ENCODE results near the gene LRRC4C. TPM values are rescaled to one million over a fixed set of nuclear protein-coding genes. Genes with fewer than 3 reads are reported as not detected.
"Not testable (repeated sequence)": the region's sequence is repeated elsewhere in the genome, so short reads cannot be mapped to it uniquely, and the experiment has no call there.

LRRC4C gene
- total RNA-seq, 1 donor from 2014 or later, result 2.1 TPM

- no peaks in the 10 kb centered on the region for H3K4me1 ChIP-seq (ENCODE audit: control insufficient read depth in 3 of 3, insufficient read depth in 3 of 3, low read length in 3 of 3)
- H3K4me3 ChIP-seq (ENCODE audit: low read length in 3 of 3), result no peak overlapping the region
- H3K9me3 ChIP-seq (ENCODE audit: control insufficient read depth in 3 of 3, low read length in 3 of 3), result no peaks in the 10 kb centered on the region
- H3K36me3 ChIP-seq (ENCODE audit: control insufficient read depth in 3 of 3, insufficient read depth in 3 of 3, low read length in 3 of 3), result no peaks in the 10 kb centered on the region
- no peaks in the 10 kb centered on the region for H3K27me3 ChIP-seq (ENCODE audit: control insufficient read depth in 3 of 3, insufficient read depth in 3 of 3, low read length in 3 of 3)
- no peak overlapping the region for H3K9ac ChIP-seq (ENCODE audit: low read depth in 1 of 3, low read length in 3 of 3)
- no peak overlapping the region for H3K27ac ChIP-seq (ENCODE audit: low read depth, low read length)
Observed at GRCh38 chr11:40186437-40187263, 1272.8 kb downstream of the LRRC4C start.

- H3K9ac ChIP-seq (ENCODE audit: low read depth in 1 of 3, low read length in 3 of 3), result no peak overlapping the region
- no peak overlapping the region for H3K27ac ChIP-seq (ENCODE audit: low read depth, low read length)
Observed at GRCh38 chr11:40185793-40186192, 1273.7 kb downstream of the LRRC4C start.

DNA sequence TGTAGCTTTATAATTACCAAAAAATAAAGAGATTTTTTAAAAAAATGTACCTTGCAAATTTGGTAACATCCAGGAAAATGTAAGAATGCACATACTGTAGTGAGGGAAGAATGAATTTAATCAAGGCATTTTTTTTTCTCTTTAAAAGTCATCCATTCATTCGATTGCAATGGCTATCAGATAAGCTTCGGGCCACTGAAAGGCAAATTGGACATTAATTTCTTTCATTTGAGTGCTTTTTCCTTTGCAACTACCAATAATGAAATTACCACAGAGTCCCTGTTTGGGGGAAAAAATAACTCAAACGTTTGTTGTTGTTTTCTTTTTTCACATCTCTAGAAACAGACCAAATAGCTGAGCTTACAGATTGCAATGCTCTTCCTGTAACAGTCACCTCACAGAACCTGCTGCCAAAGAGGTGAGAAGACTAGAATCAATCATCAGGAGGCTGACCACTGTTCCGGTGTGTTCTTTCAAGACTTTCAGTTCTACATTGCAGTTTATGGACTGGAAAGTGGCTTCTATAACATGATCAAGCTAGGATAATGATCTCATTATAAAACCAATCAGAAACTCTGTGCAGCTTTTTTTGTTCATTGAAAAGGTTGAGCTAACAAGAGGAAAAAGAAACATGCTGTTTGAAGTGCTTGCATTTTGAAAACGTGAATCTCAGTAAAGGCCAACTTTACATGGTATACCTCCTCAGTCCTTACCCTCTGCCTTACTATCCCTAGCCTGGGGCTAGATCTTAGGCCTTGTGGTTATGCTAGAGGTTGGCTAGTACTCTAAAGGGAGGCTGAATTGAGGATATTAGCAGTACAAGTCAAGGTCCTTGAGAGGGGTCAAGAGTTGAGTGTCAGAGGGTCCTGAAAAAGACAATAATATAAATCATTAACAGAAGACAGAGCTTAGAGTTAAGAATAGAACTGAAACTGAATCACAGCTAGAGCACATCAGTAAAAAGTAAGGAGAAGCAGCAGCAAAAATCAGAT, 1276.1 kb downstream of the LRRC4C start:
- no peaks in the 10 kb centered on the region for H3K4me1 ChIP-seq (ENCODE audit: control insufficient read depth in 3 of 3, insufficient read depth in 3 of 3, low read length in 3 of 3)
- H3K27ac ChIP-seq (ENCODE audit: low read depth, low read length), result no peak overlapping the region
- no peak overlapping the region for H3K9ac ChIP-seq (ENCODE audit: low read depth in 1 of 3, low read length in 3 of 3)
- H3K9me3 ChIP-seq (ENCODE audit: control insufficient read depth in 3 of 3, low read length in 3 of 3), result no peaks in the 10 kb centered on the region
- no peaks in the 10 kb centered on the region for H3K36me3 ChIP-seq (ENCODE audit: control insufficient read depth in 3 of 3, insufficient read depth in 3 of 3, low read length in 3 of 3)
- no peak overlapping the region for H3K4me3 ChIP-seq (ENCODE audit: low read length in 3 of 3)
- no peaks in the 10 kb centered on the region for H3K27me3 ChIP-seq (ENCODE audit: control insufficient read depth in 3 of 3, insufficient read depth in 3 of 3, low read length in 3 of 3)

More at GRCh38 chr11:40185793-40186192, 1273.7 kb downstream of the LRRC4C start:
- no peaks in the 10 kb centered on the region for H3K4me1 ChIP-seq (ENCODE audit: control insufficient read depth in 3 of 3, insufficient read depth in 3 of 3, low read length in 3 of 3)
- no peaks in the 10 kb centered on the region for H3K36me3 ChIP-seq (ENCODE audit: control insufficient read depth in 3 of 3, insufficient read depth in 3 of 3, low read length in 3 of 3)
- H3K27me3 ChIP-seq (ENCODE audit: control insufficient read depth in 3 of 3, insufficient read depth in 3 of 3, low read length in 3 of 3), result no peaks in the 10 kb centered on the region
- no peak overlapping the region for H3K4me3 ChIP-seq (ENCODE audit: low read length in 3 of 3)
- H3K9me3 ChIP-seq (ENCODE audit: control insufficient read depth in 3 of 3, low read length in 3 of 3), result no peaks in the 10 kb centered on the region

DNA sequence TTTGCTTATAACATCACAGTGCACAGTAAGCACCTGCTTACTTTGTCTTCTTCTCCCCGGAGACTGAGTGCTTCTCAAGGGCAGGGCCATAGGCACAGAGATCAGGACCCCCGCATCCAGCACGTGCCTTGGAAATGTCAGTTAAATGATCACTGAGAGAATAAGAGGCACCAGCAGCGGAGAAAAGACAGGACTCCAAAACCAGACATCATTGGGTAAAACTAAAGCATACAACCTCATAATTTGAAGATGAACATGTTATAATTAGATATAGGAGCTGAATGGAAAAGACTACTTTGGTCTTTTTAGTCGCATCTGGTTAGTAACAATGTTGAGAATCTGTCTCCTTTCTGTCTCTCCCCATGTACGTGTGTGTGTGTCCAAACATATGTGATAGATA, 1279.9 kb downstream of the LRRC4C start:
- no peaks in the 10 kb centered on the region for H3K4me1 ChIP-seq (ENCODE audit: control insufficient read depth in 3 of 3, insufficient read depth in 3 of 3, low read length in 3 of 3)
- H3K27ac ChIP-seq (ENCODE audit: low read depth, low read length), result no peak overlapping the region
- no peaks in the 10 kb centered on the region for H3K36me3 ChIP-seq (ENCODE audit: control insufficient read depth in 3 of 3, insufficient read depth in 3 of 3, low read length in 3 of 3)
- no peaks in the 10 kb centered on the region for H3K27me3 ChIP-seq (ENCODE audit: control insufficient read depth in 3 of 3, insufficient read depth in 3 of 3, low read length in 3 of 3)
- H3K9ac ChIP-seq (ENCODE audit: low read depth in 1 of 3, low read length in 3 of 3), result no peak overlapping the region
- no peak overlapping the region for H3K4me3 ChIP-seq (ENCODE audit: low read length in 3 of 3)
- no peaks in the 10 kb centered on the region for H3K9me3 ChIP-seq (ENCODE audit: control insufficient read depth in 3 of 3, low read length in 3 of 3)

GRCh38 chr11:40178470-40178869, 1281.0 kb downstream of the LRRC4C start:
- Histone ChIP-seq H3K36me3 (ENCODE audit: control insufficient read depth in 3 of 3, insufficient read depth in 3 of 3, low read length in 3 of 3) (no peaks in the 10 kb centered on the region), H3K27me3 (ENCODE audit: control insufficient read depth in 3 of 3, insufficient read depth in 3 of 3, low read length in 3 of 3) (no peaks in the 10 kb centered on the region), H3K27ac (ENCODE audit: low read depth, low read length) (no peak overlapping the region), H3K9me3 (ENCODE audit: control insufficient read depth in 3 of 3, low read length in 3 of 3) (no peaks in the 10 kb centered on the region), H3K4me1 (ENCODE audit: control insufficient read depth in 3 of 3, insufficient read depth in 3 of 3, low read length in 3 of 3) (no peaks in the 10 kb centered on the region), H3K9ac (ENCODE audit: low read depth in 1 of 3, low read length in 3 of 3) (no peak overlapping the region), H3K4me3 (ENCODE audit: low read length in 3 of 3) (no peak overlapping the region)

- no peak overlapping the region for H3K9ac ChIP-seq (ENCODE audit: low read depth in 1 of 3, low read length in 3 of 3)
- no peak overlapping the region for H3K4me3 ChIP-seq (ENCODE audit: low read length in 3 of 3)
- H3K27ac ChIP-seq (ENCODE audit: low read depth, low read length), result no peak overlapping the region
- H3K36me3 ChIP-seq (ENCODE audit: control insufficient read depth in 3 of 3, insufficient read depth in 3 of 3, low read length in 3 of 3), result no peaks in the 10 kb centered on the region
- H3K9me3 ChIP-seq (ENCODE audit: control insufficient read depth in 3 of 3, low read length in 3 of 3), result no peaks in the 10 kb centered on the region
- no peaks in the 10 kb centered on the region for H3K27me3 ChIP-seq (ENCODE audit: control insufficient read depth in 3 of 3, insufficient read depth in 3 of 3, low read length in 3 of 3)
- no peaks in the 10 kb centered on the region for H3K4me1 ChIP-seq (ENCODE audit: control insufficient read depth in 3 of 3, insufficient read depth in 3 of 3, low read length in 3 of 3)
Observed at GRCh38 chr11:40175980-40176379, 1283.5 kb downstream of the LRRC4C start.

GRCh38 chr11:40170078-40170477, 1289.4 kb downstream of the LRRC4C start:
- H3K36me3 ChIP-seq (ENCODE audit: control insufficient read depth in 3 of 3, insufficient read depth in 3 of 3, low read length in 3 of 3), result no peaks in the 10 kb centered on the region
- H3K9me3 ChIP-seq (ENCODE audit: control insufficient read depth in 3 of 3, low read length in 3 of 3), result no peaks in the 10 kb centered on the region
- H3K4me1 ChIP-seq (ENCODE audit: control insufficient read depth in 3 of 3, insufficient read depth in 3 of 3, low read length in 3 of 3), result no peaks in the 10 kb centered on the region
- H3K4me3 ChIP-seq (ENCODE audit: low read length in 3 of 3), result no peak overlapping the region
- no peaks in the 10 kb centered on the region for H3K27me3 ChIP-seq (ENCODE audit: control insufficient read depth in 3 of 3, insufficient read depth in 3 of 3, low read length in 3 of 3)
- no peak overlapping the region for H3K27ac ChIP-seq (ENCODE audit: low read depth, low read length)
- H3K9ac ChIP-seq (ENCODE audit: low read depth in 1 of 3, low read length in 3 of 3), result no peak overlapping the region

GRCh38 chr11:40168414-40168813, 1291.0 kb downstream of the LRRC4C start:
- no peaks in the 10 kb centered on the region for H3K4me1 ChIP-seq (ENCODE audit: control insufficient read depth in 3 of 3, insufficient read depth in 3 of 3, low read length in 3 of 3)
- no peak overlapping the region for H3K4me3 ChIP-seq (ENCODE audit: low read length in 3 of 3)
- H3K36me3 ChIP-seq (ENCODE audit: control insufficient read depth in 3 of 3, insufficient read depth in 3 of 3, low read length in 3 of 3), result no peaks in the 10 kb centered on the region
- H3K27ac ChIP-seq (ENCODE audit: low read depth, low read length), result no peak overlapping the region
- H3K9me3 ChIP-seq (ENCODE audit: control insufficient read depth in 3 of 3, low read length in 3 of 3), result no peaks in the 10 kb centered on the region
- no peaks in the 10 kb centered on the region for H3K27me3 ChIP-seq (ENCODE audit: control insufficient read depth in 3 of 3, insufficient read depth in 3 of 3, low read length in 3 of 3)
- H3K9ac ChIP-seq (ENCODE audit: low read depth in 1 of 3, low read length in 3 of 3), result no peak overlapping the region

GRCh38 chr11:40167805-40168204, 1291.6 kb downstream of the LRRC4C start:
- H3K9me3 ChIP-seq (ENCODE audit: control insufficient read depth in 3 of 3, low read length in 3 of 3); H3K27ac ChIP-seq (ENCODE audit: low read depth, low read length); H3K27me3 ChIP-seq (ENCODE audit: control insufficient read depth in 3 of 3, insufficient read depth in 3 of 3, low read length in 3 of 3); H3K4me3 ChIP-seq (ENCODE audit: low read length in 3 of 3); H3K36me3 ChIP-seq (ENCODE audit: control insufficient read depth in 3 of 3, insufficient read depth in 3 of 3, low read length in 3 of 3); H3K4me1 ChIP-seq (ENCODE audit: control insufficient read depth in 3 of 3, insufficient read depth in 3 of 3, low read length in 3 of 3); H3K9ac ChIP-seq (ENCODE audit: low read depth in 1 of 3, low read length in 3 of 3): not testable (repeated sequence)

DNA sequence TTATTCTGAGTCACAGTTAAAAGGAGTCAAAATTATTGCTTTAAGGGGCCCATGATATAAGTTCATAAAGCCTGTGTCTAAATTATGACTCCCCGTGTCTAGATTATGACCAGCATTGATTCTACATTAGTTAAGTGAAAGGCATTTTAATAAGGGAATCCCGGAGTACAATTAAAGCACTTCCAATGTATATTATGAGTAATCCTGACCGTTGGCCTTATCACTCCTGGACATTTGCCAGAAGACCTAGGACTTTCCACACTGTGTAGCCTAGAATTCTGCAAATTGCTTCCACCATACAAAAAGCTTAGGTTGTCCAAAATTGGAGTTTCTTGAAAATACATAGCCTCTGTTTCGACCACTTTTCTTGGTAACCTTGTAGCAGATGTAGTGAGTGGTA, 1292.6 kb downstream of the LRRC4C start:
- Histone ChIP-seq H3K27me3 (ENCODE audit: control insufficient read depth in 3 of 3, insufficient read depth in 3 of 3, low read length in 3 of 3) (no peaks in the 10 kb centered on the region), H3K36me3 (ENCODE audit: control insufficient read depth in 3 of 3, insufficient read depth in 3 of 3, low read length in 3 of 3) (no peaks in the 10 kb centered on the region), H3K27ac (ENCODE audit: low read depth, low read length) (no peak overlapping the region), H3K9me3 (ENCODE audit: control insufficient read depth in 3 of 3, low read length in 3 of 3) (no peaks in the 10 kb centered on the region), H3K4me3 (ENCODE audit: low read length in 3 of 3) (no peak overlapping the region), H3K4me1 (ENCODE audit: control insufficient read depth in 3 of 3, insufficient read depth in 3 of 3, low read length in 3 of 3) (no peaks in the 10 kb centered on the region), H3K9ac (ENCODE audit: low read depth in 1 of 3, low read length in 3 of 3) (no peak overlapping the region)
